Iris pigment epithelial cell (primary cell): ENCODE results near the gene KIZ.
A peak's percentile ranks its signal among the peaks of the same experiment; 100 is the strongest.
"Not testable (repeated sequence)": the region's sequence is repeated elsewhere in the genome, so short reads cannot be mapped to it uniquely, and the experiment has no call there.

ENCODE experiments used
- DNase-seq: peaks from one replicate; pipeline ENCODE4 v3.0.0-alpha.2; 2011; ENCODE audit warnings: low read depth

KIZ gene

DNA sequence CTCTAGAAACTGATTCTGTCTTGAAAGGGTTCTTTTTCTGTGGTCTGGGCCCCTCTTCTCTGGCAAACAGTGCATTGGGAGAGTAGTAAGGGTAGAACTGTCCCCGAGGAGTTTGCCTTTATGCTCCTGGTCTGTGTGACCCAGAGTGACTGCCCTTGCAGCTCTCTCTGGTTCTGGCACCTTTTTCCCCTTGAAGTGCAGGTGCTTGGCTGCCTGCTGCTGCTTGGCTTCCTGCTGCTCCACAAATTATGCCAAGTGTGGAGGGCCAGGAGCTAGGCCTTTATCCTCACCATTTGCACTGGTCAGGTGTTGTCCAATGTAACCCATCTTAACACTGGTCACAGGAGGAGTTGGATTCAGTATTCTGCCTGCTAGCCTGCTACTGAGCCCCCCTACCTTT lies 11.2 kb downstream of the KIZ start:
- DNase-seq, result no peak

- DNase-seq, result no peak
Observed at GRCh38 chr20:21139881-21140566, 14.1 kb downstream of the KIZ start.

- no peak for DNase-seq
Observed at GRCh38 chr20:21141825-21142224, 15.9 kb downstream of the KIZ start.

DNA sequence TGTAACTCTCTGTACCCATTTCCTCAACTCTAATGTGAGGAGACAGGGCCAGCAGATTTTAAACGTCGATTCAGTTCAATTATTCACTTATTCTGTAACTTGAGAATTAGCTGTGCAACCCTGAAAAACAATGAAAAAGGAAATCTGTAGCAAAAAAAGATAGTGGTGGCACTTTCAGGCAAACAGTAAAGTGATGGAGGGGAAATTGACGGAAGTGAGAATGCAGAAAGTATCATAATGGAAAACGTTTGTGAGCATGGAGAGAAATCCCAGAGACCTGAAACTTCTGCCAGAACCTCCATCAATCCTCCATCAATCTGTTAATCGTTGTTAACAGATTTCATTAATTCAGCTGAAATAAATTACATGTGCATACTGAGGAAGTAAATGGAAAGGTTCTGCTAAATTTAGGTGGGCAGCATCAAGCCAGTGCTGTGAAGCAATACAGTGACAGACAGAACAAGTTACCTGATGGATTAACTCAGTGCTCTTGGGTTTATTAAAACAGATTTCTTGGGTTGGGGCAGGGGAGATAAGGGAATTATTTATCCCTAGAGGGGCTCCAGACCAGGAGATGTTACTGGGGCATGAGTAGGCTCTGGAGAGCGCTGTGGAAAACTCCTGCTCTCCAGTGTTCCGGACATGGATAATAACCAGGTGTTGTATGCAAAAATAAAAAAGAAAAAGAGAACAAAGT lies 17.5 kb downstream of the KIZ start:
- DNase-seq, result no peak

- DNase-seq, result no peak
Observed at GRCh38 chr20:21145424-21145823, 19.5 kb downstream of the KIZ start.

GRCh38 chr20:21146215-21146614 lies 20.3 kb downstream of the KIZ start:
- no peak for DNase-seq

- DNase-seq, result peak; percentile 18
Observed at GRCh38 chr20:21147593-21147992, 21.7 kb downstream of the KIZ start.

DNA sequence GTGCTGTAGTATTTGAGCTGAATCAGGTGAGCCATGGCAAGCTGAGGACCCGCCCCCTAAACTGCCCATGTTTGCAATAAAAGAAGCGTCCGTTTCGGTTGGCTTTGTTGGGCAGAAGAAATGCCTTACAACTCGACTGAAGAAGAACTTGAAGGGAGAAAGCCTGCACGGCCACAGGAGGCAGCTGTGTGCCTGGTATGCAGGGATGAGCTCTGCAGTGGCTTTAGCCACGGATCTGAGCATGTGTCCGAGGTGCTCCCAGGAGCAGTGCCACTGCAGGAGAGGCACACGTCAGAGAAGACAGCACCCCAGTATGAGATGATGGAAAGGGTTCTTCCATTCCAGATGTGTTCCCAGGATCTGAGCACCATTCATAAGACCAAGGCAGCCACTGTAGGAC lies 23.5 kb downstream of the KIZ start:
- DNase-seq, result no peak

DNA sequence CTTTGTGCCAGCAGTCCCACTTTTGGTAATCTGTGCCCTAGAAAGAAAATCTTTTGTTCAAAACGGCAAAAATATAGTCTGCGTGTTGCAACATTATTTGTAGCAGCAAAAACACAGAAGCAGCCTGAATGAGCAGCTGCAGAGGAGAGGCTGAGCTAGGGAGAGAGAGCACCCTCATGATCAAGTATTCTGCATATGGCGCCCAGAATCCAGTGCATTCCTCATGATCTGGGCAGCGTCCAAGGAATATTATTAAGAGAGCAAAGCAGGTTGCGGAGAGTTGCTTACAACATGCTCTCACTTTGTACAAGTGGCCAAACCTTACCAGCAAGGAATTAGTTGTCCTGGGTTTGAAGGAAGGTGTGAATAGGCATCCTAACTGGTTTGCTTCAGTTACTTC lies 25.9 kb downstream of the KIZ start:
- no peak for DNase-seq

DNA sequence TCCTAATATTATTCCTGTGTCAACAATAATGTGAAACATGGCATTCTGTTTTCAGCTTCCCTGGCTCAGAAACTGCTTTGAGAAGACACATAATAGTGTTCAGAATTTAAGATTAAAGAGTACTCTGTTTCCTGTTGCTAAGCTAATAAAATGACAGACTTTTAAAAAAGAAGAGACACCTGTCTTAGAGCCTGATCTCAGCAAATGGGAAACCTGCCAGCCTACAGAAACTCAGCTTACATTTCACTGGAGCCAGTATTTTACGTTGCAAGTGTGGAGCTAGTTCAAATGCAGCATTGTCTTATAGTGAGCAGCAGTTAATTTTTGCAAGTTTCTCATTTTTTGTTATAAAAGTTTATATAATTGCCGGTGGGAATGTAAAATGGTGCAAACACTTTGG lies 28.8 kb downstream of the KIZ start:
- DNase-seq, result no peak

DNA sequence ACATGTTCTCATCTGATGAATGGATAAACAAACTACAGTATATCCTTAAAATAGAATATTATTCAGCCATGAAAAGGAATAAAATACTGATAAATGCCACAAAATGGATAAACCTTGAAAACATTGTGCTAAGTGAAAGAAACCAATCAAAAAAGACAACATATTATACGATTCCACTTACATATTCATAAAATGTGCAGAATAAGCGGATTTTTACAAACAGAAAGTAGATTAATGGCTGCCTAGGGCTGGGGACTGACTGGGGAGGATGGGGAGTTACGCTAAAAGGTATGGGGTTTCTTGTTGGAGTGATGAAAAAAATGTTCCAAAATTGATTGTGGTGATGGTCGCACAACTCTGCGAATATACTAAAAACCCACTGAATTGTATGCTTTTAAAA lies 29.4 kb downstream of the KIZ start:
- DNase-seq, result no peak

- peak; percentile 87 for DNase-seq
Observed at GRCh38 chr20:21156266-21156665, 30.4 kb downstream of the KIZ start.

DNA sequence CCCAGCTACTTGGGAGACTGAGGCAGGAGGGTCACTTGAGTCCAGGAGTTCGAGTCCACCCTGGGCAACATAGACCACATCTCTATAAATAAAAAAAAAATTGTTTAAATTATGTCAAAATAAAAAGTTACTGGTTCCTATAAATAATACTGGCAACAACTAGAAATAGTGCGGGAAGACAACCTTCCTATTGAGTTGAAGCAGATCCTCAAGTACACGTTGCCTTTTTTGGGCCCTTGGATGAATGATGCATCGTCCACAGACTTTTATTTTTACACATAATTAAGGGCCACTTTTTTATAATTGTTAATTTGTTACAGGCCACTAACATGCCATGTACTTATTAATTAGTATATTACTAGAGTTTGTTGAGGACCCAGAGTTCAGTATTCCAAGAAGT lies 31.1 kb downstream of the KIZ start:
- no peak for DNase-seq

DNA sequence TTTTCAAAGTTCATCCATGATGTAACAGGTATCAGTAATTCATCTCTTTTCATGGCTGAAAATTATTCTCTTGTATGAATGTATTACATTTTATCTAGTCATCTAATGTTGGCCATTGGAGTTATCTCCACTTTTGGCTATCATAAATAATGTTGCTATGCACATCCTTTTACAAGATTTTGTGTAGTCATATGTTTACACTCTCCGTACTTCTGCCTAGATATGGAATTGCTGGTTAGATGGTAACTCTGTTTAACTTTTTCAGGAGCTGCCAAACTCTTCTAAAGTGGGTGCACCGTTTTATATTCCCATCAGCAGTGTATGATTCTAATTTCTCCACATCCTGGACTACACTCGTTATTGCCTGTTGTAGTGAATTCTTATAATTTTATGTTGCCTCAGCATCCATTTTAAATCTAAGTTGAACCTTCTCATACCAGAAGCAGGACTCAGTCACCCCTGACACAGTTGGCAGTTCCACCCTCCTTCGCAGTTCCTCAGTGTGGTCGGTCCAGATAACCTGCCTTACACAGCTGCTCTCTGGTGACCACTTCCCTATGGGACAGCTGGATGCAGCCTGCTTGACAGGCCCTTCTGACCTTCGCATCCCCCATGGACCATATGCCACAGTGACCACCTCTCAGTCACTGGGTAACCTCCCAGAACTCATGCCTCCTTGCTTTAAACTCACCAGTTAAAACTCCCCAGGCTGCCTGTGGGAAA lies 33.9 kb downstream of the KIZ start:
- no peak for DNase-seq

DNA sequence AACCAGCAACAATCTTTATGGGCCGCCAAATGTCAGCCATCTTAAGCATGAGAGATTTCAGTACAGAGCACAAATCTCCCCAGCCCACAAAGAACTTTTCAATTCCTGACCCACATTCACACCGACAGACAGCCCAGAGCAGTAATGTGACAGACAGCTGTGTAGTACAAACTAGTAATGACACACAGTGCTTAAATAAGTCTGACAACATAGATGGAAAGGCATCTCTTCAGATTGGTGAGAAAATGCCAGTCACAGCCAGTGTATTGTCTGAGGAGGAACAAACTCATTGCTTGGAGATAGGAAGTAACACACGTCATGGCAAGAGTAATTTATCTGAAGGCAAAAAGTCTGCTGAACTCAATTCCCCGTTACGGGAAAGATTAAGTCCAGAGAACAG lies 36.0 kb downstream of the KIZ start:
- no peak for DNase-seq

DNA sequence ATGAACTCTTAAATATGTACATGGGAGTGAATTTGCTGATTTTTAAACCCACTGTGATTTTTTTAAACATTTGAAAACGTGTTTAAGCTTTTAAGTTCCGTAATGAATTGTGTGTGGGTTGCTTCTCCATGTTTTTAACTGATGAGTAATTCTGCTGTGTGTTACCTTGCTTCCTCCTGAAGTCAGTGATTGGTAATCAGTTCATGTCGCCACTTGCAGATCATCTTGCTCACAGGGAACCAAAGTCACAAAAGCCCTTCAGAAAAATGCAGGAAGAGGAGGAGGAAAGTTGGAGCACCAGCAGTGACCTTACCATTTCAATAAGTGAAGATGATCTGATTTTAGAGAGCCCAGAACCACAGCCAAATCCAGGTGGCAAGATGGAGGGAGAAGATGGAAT lies 36.7 kb downstream of the KIZ start:
- DNase-seq, result no peak

DNA sequence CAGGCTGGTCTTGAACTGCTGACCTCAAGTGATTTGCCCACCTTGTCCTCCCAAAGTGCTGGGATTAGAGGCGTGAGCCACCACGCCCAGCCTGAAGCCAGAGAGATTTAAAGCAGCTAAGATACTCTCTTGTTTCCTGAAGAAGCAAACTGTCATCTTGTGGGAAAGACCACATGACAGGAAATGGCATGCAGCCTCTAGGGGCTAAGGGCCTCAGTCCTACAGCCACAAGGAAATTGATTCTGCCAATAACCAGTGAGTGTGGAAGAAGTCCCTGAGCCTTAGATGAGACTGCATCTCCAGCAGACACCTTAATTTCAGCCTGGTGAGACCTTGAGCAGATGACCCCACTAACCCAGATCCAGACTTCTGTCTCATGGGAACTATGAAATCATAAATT lies 40.9 kb downstream of the KIZ start:
- DNase-seq, result no peak

DNA sequence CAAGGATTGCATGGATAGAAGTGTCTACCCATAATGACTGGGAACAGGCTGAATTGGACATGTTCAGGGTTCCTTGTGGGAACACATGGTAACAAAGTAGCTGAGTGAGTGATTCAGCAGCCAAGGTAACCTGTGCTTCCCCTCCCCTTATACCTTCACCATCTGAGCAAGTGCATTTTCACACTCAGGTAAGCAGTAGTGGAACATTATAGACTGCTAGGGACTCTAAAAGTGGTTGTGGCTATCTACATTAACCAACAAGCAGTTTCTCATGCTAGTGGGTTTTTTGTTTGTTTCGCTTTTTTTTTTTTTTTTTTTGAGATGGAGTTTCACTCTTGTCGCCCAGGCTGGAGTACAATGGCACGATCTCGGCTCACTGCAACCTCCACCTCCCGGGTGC lies 41.4 kb downstream of the KIZ start:
- no peak for DNase-seq

DNA sequence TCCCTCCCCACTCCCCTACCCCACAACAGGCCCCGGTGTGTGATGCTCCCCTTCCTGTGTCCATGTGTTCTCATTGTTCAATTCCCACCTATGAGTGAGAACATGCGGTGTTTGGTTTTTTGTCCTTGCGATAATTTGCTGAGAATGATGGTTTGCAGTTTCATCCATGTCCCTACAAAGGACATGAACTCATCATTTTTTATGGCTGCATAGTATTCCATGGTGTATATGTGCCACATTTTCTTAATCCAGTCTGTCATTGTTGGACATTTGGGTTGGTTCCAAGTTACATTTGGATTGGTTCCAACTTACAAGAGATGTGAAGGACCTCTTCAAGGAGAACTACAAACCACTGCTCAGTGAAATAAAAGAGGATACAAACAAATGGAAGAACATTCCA lies 42.2 kb downstream of the KIZ start:
- not testable (repeated sequence) for DNase-seq

- no peak for DNase-seq
Observed at GRCh38 chr20:21172626-21173025, 46.7 kb downstream of the KIZ start.

DNA sequence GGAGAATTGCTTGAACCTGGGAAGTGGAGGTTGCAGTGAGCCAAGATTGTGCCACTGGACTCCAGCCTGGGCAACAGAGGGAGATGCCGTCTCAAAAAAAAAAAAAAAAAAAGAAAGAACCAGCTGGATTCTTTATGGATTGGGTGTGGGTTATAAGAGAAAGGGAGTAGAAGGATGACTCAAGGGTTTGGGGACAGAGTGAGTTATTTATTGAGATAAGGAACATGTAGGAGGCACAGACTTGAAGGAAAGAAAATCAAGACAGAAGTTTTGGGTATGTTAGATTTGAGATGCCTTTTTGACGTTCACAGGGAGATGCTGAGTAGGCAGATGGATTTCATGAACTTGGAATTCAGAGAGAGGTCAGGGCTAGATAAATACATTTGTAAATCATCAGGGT lies 47.6 kb downstream of the KIZ start:
- DNase-seq, result no peak

DNA sequence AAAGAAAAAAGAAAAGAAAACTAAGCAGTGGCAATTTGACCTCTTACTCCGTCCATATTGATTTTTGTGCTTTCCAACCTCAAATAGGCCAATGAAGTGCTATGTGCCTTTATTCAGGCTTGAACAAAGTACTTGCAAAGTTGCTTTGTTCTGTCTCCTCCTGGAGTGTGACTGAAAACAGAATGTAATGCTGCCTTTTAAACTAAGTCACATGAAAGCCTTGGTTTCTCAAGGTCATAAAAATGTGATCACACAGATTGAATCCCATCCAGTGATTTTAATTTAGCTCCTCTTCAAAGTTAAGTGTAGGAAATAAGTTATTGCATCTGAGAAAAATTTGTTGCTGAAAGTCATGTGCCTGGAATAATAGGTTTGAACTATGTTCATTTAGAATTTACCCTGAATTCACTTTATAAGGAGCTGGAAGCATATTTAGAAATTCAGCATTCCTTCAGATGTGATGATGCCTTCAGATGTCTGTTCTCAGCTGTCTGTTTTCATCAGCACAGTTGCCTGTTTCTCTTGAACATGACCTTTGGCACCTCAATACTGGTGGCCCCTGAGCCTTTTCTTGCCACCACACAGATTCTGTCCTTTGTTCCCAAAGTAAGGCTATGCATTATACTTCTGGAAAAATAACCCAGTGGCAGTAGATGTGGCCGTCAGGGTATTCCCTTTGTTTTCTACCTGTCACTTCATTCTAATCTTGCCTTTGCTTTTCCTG lies 48.8 kb downstream of the KIZ start:
- no peak for DNase-seq

- no peak for DNase-seq
Observed at GRCh38 chr20:21175433-21175832, 49.6 kb downstream of the KIZ start.
